Mesenchymal stem cell (in vitro differentiated cells and primary cell): ENCODE measurements around the gene PSMD2.

Source experiments
- DNase-seq: peaks from one replicate; pipeline ENCODE4 v3.0.0-alpha.2; 2013
- H2AFZ ChIP-seq: one replicate; pipeline ENCODE4 v1.6.1; 2013; ENCODE audit warnings: low read depth, mild to moderate bottlenecking, control low read depth, inconsistent platforms, low read length, moderate library complexity
- H2AK5ac ChIP-seq: 2 replicates; pipeline ENCODE4 v1.6.1; 2013; ENCODE audit warnings: low read length, moderate library complexity, mild to moderate bottlenecking, inconsistent platforms; ENCODE audit not compliant: severe bottlenecking
- H2BK120ac ChIP-seq: one replicate; pipeline ENCODE4 v1.6.1; 2013; ENCODE audit warnings: low read depth, mild to moderate bottlenecking, inconsistent platforms, low read length, moderate library complexity
- H2BK12ac ChIP-seq, 2 experiments: one replicate each; pipeline ENCODE4 v1.6.1; 2013; ENCODE audit warnings: inconsistent platforms in 2 of 2, low read length in 2 of 2, mild to moderate bottlenecking in 2 of 2, moderate library complexity in 2 of 2, control low read depth in 1 of 2
- H2BK15ac ChIP-seq: one replicate; pipeline ENCODE4 v1.6.1; 2013; ENCODE audit warnings: mild to moderate bottlenecking, low read depth, inconsistent platforms; ENCODE audit not compliant: poor library complexity, severe bottlenecking
- H2BK5ac ChIP-seq: 2 replicates; pipeline ENCODE4 v1.6.1; 2013; ENCODE audit warnings: low read depth, mild to moderate bottlenecking, low read length, control low read depth, inconsistent platforms; ENCODE audit not compliant: poor library complexity, severe bottlenecking
- H3K14ac ChIP-seq, 2 experiments: one replicate each; pipeline ENCODE4 v1.6.1; 2013; ENCODE audit warnings: inconsistent platforms in 2 of 2, low read length in 2 of 2, control low read depth in 1 of 2, mild to moderate bottlenecking in 1 of 2, moderate library complexity in 1 of 2
- H3K18ac ChIP-seq, 2 experiments: one replicate each; pipeline ENCODE4 v1.6.1; 2013; ENCODE audit warnings: inconsistent platforms in 2 of 2, low read length in 2 of 2, control low read depth in 1 of 2, low read depth in 1 of 2, mild to moderate bottlenecking in 1 of 2
- H3K23ac ChIP-seq, 2 experiments: one replicate each; pipeline ENCODE4 v1.6.1; 2013; ENCODE audit warnings: inconsistent platforms in 2 of 2, low read length in 2 of 2, mild to moderate bottlenecking in 2 of 2, moderate library complexity in 2 of 2, control low read depth in 1 of 2
- H3K27ac ChIP-seq: 2 replicates; pipeline ENCODE4 v1.5.1; 2013; ENCODE audit warnings: mild to moderate bottlenecking, moderate library complexity, low read length, control low read depth, inconsistent platforms; ENCODE audit not compliant: poor library complexity, severe bottlenecking
- H3K27me3 ChIP-seq, 2 experiments: 2 replicates each; pipeline versions ENCODE4 v1.6.1 to v1.7.0; 2013; ENCODE audit warnings: low read length in 2 of 2, mild to moderate bottlenecking in 2 of 2, moderate library complexity in 2 of 2, control low read depth in 1 of 2, inconsistent platforms in 1 of 2; ENCODE audit not compliant: control insufficient read depth in 1 of 2, insufficient read depth in 1 of 2
- H3K36me3 ChIP-seq, 2 experiments: 2 replicates each; pipeline versions ENCODE4 v1.6.1 to v1.7.0; 2013; ENCODE audit warnings: low read length in 2 of 2, control low read depth in 1 of 2, inconsistent platforms in 1 of 2, low read depth in 1 of 2, mild to moderate bottlenecking in 1 of 2; ENCODE audit not compliant: insufficient read depth in 2 of 2, control insufficient read depth in 1 of 2
- H3K4ac ChIP-seq, 2 experiments: one replicate each; pipeline ENCODE4 v1.6.1; 2013; ENCODE audit warnings: inconsistent platforms in 2 of 2, low read length in 2 of 2, mild to moderate bottlenecking in 2 of 2, moderate library complexity in 2 of 2, control low read depth in 1 of 2, low read depth in 1 of 2
- H3K4me1 ChIP-seq: 2 replicates; pipeline ENCODE4 v1.6.1; 2013; ENCODE audit warnings: low read depth, low read length, control low read depth; ENCODE audit not compliant: control insufficient read depth, insufficient read depth
- H3K4me2 ChIP-seq: 2 replicates; pipeline ENCODE4 v1.6.1; 2013; ENCODE audit warnings: low read length, mild to moderate bottlenecking, inconsistent platforms; ENCODE audit not compliant: poor library complexity, severe bottlenecking
- H3K4me3 ChIP-seq, 2 experiments: 2 replicates each; pipeline versions ENCODE4 v1.5.1 to v1.7.0; 2013; ENCODE audit warnings: low read length in 2 of 2, mild to moderate bottlenecking in 2 of 2, control low read depth in 1 of 2, low read depth in 1 of 2; ENCODE audit not compliant: insufficient read depth in 1 of 2
- H3K79me1 ChIP-seq: replicated peaks from 2 replicates; pipeline ENCODE4 v1.6.1; 2013; ENCODE audit warnings: mild to moderate bottlenecking, control low read depth, low read length, inconsistent platforms; ENCODE audit not compliant: poor library complexity, severe bottlenecking
- H3K9ac ChIP-seq: 2 replicates; pipeline ENCODE4 v1.7.0; 2013; ENCODE audit warnings: mild to moderate bottlenecking, low read length, moderate library complexity
- H3K9me3 ChIP-seq: 2 replicates; pipeline ENCODE4 v1.7.0; 2013; ENCODE audit warnings: mild to moderate bottlenecking, low read length; ENCODE audit not compliant: control insufficient read depth
- H4K8ac ChIP-seq: one replicate; pipeline ENCODE4 v1.6.1; 2013; ENCODE audit warnings: inconsistent platforms, mild to moderate bottlenecking, low read length, moderate library complexity
- H4K91ac ChIP-seq: one replicate; pipeline ENCODE4 v1.6.1; 2013; ENCODE audit warnings: mild to moderate bottlenecking, low read length, inconsistent platforms
- WGBS: methylation state at CpG from one replicate; pipeline ENCODE4 v1.1.7; 2013; ENCODE audit warnings: mixed read lengths; 5-methylcytosine and 5-hydroxymethylcytosine counted together

The PSMD2 gene

DNA sequence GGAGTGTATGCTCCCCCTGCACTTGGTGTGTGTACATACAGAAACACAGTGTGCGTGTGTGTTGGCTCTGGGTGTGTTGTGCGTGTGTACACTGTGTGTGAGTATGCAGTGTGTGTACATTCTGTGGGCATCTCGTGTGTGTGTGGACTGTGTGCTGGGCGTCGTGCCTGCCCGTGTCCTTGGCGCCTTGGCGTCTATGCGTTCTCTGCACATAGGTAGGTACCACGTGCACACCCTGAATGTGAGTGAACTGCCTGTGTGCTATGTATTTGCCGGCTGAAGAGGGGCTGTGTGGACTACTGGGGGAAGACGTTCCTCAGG, 23.7 kb upstream of the PSMD2 start:
- peaks cover 54 to 69% of the 10 kb centered on the region in 2 experiments for H3K27me3 ChIP-seq
- H3K27ac ChIP-seq, result no peak overlapping the region
- no peak overlapping the region for H2BK15ac ChIP-seq
- no peak for DNase-seq
- peaks cover 6% of the 10 kb centered on the region for H3K4me1 ChIP-seq
- no peak overlapping the region for H3K23ac ChIP-seq
- H3K14ac ChIP-seq, result no peak overlapping the region
- no peak overlapping the region for H2AK5ac ChIP-seq
- no peak overlapping the region for H2AFZ ChIP-seq
- no peak overlapping the region for H3K18ac ChIP-seq
- H3K4me3 ChIP-seq, result peak overlapping the region in 1 of 2 experiments; percentile 47
- H3K9ac ChIP-seq, result no peak overlapping the region
- no peak overlapping the region for H3K4ac ChIP-seq
- no peaks in the 10 kb centered on the region for H3K9me3 ChIP-seq
- H2BK5ac ChIP-seq, result no peak overlapping the region
- H2BK12ac ChIP-seq, result no peak overlapping the region
- H4K91ac ChIP-seq, result no peak overlapping the region
- WGBS, result 78% methylated on average over 12 of the region's 12 CpGs
- no peaks in the 10 kb centered on the region for H3K79me1 ChIP-seq
- no peak overlapping the region for H3K4me2 ChIP-seq
- no peak overlapping the region for H4K8ac ChIP-seq
- H2BK120ac ChIP-seq, result no peak overlapping the region
- no peaks in the 10 kb centered on the region for H3K36me3 ChIP-seq

DNA sequence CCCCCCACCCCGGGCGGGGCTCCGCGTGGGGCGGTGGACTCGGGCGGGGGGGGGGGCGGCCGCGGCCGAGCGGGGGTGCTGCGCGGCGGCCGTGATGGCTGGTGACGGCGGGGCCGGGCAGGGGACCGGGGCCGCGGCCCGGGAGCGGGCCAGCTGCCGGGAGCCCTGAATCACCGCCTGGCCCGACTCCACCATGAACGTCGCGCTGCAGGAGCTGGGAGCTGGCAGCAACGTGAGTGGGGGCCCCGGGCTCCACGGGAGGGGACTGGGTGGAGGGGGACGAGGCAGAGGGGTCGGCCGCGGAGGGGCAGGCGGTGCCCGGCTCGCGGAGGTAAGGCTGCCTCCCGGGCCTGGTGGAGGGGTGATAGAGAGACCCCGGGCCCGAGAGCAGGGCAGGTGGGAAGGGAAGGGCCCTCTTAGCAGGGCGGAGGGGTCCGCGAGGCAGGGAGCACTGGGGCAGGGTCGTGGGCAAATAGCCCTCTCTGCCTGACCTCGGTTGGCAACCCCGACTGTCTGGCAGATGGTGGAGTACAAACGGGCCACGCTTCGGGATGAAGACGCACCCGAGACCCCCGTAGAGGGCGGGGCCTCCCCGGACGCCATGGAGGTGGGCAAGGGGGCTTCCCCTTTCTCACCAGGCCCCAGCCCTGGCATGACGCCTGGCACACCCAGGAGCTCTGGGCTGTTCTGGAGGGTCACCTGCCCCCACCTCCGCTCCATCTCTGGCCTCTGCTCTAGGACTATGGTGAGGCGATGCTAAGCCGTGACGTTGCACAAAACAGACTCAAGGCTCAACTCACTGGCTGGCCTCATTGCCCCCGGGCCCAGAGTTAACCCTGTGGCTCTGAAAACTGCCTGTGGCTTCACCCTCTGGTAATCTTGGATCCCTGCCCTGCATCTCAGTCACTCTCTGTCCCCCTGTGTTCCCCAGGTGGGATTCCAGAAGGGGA, 22.8 kb upstream of the PSMD2 start, which contains the start of gene ECE2:
Gene ECE2, plus strand, starts transcription at position 62 of the 950 bp plus-strand sequence. Its CDS starts 132 bp downstream, at position 194.
- H3K18ac ChIP-seq, result no peak within 1 kb of the TSS
- no peaks in the 10 kb centered on the region for H3K36me3 ChIP-seq
- H2BK15ac ChIP-seq, result no peak within 1 kb of the TSS

DNA sequence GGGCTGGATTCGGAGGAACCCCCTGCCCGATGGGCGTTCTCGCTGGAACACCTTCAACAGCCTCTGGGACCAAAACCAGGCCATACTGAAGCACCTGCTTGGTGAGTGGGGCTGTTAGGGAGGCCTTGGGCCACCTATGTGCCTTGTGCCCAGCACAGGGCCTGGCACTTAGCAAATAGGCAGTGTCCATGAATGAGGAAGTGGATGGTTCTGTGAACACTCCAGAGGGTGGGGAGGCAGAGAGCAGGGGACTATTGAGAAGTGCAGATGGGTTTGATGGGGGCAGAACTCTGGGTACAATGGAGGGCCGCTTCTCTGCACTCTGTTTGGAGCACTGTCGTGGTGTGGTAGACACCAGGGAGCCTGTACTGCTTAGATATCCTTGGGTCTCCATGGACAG, 21.7 kb upstream of the PSMD2 start:
- H3K36me3 ChIP-seq, result no peaks in the 10 kb centered on the region
- no peak overlapping the region for H3K23ac ChIP-seq
- no peak overlapping the region for H2AFZ ChIP-seq
- no peak overlapping the region for H2BK5ac ChIP-seq
- H3K4me3 ChIP-seq, result no peak overlapping the region
- H2BK12ac ChIP-seq, result no peak overlapping the region
- no peaks in the 10 kb centered on the region for H3K79me1 ChIP-seq
- no peak for DNase-seq
- peaks cover 55 to 64% of the 10 kb centered on the region in 2 experiments for H3K27me3 ChIP-seq
- H2BK120ac ChIP-seq, result no peak overlapping the region
- no peak overlapping the region for H2BK15ac ChIP-seq
- no peak overlapping the region for H3K4ac ChIP-seq
- no peak overlapping the region for H3K4me2 ChIP-seq
- 84% methylated on average over 6 of the region's 6 CpGs for WGBS
- peaks cover 6% of the 10 kb centered on the region for H3K4me1 ChIP-seq
- H4K8ac ChIP-seq, result no peak overlapping the region
- H3K14ac ChIP-seq, result no peak overlapping the region
- no peak overlapping the region for H3K9ac ChIP-seq
- H3K9me3 ChIP-seq, result peaks cover 10% of the 10 kb centered on the region
- no peak overlapping the region for H3K27ac ChIP-seq
- no peak overlapping the region for H4K91ac ChIP-seq
- no peak overlapping the region for H3K18ac ChIP-seq
- H2AK5ac ChIP-seq, result no peak overlapping the region

More for the DNA sequence above, 22.8 kb upstream of the PSMD2 start, which contains the start of gene ECE2:
- Histone ChIP-seq H3K4me3 (peak within 1 kb of the TSS in 1 of 2 experiments; percentile 47), H3K27me3 (peaks cover 55 to 65% of the 10 kb centered on the region in 2 experiments), H3K79me1 (no peaks in the 10 kb centered on the region), H2AK5ac (no peak within 1 kb of the TSS), H3K27ac (no peak within 1 kb of the TSS), H3K4me2 (peak within 1 kb of the TSS; percentile 29), H4K8ac (no peak within 1 kb of the TSS), H4K91ac (no peak within 1 kb of the TSS), H3K9me3 (peaks cover 3% of the 10 kb centered on the region), H3K4me1 (peaks cover 6% of the 10 kb centered on the region), H2BK120ac (no peak within 1 kb of the TSS), H3K23ac (no peak within 1 kb of the TSS), H3K4ac (no peak within 1 kb of the TSS), H3K14ac (no peak within 1 kb of the TSS), H2AFZ (no peak within 1 kb of the TSS), H2BK12ac (no peak within 1 kb of the TSS), H2BK5ac (no peak within 1 kb of the TSS), H3K9ac (no peak within 1 kb of the TSS)
- DNase-seq, result no peak
- WGBS, result 29% methylated on average over 55 of the region's 65 CpGs

DNA sequence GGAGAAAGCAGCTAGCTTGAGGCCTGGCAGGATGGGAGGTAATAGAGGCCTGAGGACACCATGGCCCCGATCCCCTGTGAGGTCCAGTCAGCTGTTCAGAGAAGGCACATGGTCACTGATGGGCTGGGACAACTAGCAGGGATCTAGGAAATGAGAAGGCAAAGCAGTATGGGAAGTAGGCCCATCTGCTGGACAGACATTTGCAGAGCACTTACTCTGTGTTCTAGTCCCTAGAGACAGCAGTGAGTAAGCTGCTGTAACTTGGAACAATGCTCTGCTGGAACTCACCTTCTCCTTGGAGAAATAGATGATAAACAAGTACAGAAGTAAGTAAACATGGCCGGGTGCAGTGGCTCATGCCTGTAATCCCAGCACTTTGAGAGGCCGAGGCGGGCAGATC, 16.1 kb upstream of the PSMD2 start:
- Histone ChIP-seq H3K27ac (no peak overlapping the region), H4K91ac (no peak overlapping the region), H3K18ac (no peak overlapping the region), H3K4me2 (no peak overlapping the region), H4K8ac (no peak overlapping the region), H3K36me3 (no peaks in the 10 kb centered on the region), H3K23ac (no peak overlapping the region), H2BK5ac (no peak overlapping the region), H2AK5ac (no peak overlapping the region), H2BK15ac (no peak overlapping the region), H2AFZ (no peak overlapping the region), H3K9me3 (peaks cover 10% of the 10 kb centered on the region), H3K27me3 (peaks cover 27 to 41% of the 10 kb centered on the region in 2 experiments), H3K79me1 (no peaks in the 10 kb centered on the region), H3K4me1 (no peaks in the 10 kb centered on the region), H3K4me3 (no peak overlapping the region), H2BK120ac (no peak overlapping the region), H3K9ac (no peak overlapping the region), H2BK12ac (no peak overlapping the region), H3K4ac (no peak overlapping the region), H3K14ac (no peak overlapping the region)
- WGBS, result 70% methylated on average over 3 of the region's 4 CpGs
- DNase-seq, result no peak
